HG02840 (cell line): ENCODE data around the gene PSMD12.
"Not testable (repeated sequence)": the region's sequence is repeated elsewhere in the genome, so short reads cannot be mapped to it uniquely, and the experiment has no call there.

Source experiments
- ATAC-seq: cut with Tn5 transposase; IDR thresholded peaks from one replicate; pipeline ENCODE4 v1.9.1; 2021; ENCODE audit warnings: mild to moderate bottlenecking, moderate library complexity, moderate number of reproducible peaks; ENCODE audit not compliant: unreplicated experiment, low FRiP score

PSMD12 gene

DNA sequence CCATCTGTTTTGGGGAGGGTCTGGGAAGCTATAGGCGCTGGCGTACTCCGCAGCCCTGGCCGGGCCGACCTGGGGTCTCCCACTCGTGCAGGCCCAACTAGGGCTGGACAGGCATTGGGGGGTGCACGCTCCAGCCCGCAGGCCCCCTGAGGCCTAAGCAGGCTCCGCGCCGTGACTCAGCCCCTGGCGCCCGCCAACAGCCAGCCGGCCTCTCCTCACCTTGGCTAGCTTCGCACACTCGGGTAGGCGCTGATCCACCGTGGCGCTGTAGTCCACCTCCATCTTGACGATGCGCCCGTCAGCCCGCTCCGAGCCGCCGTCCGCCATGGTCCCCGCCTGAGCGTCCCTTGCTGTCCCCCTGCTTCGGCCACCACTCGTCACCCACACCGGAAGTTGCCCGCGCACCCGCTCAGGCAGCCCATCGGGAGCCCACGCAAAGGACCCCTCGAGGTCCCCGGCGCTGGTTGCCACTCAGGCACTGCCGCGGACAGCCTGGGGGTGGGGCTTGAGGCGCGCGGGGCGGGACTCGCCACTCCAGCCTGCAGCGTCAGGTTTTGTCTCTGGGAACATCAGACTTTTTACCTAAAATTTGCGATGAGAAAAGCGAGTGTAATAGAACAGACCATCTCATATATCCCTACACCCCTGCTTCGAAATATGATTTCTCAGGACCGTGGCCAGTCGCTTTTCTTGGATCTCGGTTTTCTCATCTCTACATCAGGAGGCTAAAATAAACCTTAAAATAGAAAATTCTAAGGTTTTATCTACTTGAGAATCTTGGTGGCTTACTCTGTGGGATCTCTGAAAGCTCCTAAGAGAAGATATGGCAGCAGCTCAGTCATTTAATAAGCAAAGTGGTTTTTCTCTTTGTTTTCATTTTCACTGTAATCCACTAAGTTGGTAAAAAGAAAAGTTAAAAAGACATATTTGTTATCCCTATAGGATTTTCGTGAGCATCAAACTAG is at the start of gene PSMD12:
Gene PSMD12, minus strand, starts transcription at position 385 of the 965 bp plus-strand sequence. Its CDS starts 58 bp downstream, at position 327.
- ATAC-seq, result peak; percentile 78

DNA sequence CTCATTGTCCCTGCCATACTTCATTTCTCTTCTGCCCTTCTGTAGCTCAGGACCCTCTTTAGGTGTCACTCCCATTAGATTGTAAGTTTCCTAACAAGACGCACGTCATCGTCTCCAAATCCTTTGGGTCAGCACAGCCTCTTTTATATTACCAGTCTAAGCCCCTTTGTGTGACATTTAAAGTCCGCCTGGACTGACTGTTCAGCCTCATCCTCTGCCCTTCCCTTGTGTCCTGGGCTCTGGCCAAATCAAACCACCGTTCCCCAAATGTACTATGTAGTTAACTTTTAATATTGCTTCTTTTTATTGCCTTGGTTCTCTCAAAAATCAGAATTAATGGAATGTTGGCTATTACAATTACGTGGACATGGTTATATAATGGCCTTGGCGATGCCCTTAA is 48.9 kb upstream of the PSMD12 start:
- ATAC-seq, result no peak

DNA sequence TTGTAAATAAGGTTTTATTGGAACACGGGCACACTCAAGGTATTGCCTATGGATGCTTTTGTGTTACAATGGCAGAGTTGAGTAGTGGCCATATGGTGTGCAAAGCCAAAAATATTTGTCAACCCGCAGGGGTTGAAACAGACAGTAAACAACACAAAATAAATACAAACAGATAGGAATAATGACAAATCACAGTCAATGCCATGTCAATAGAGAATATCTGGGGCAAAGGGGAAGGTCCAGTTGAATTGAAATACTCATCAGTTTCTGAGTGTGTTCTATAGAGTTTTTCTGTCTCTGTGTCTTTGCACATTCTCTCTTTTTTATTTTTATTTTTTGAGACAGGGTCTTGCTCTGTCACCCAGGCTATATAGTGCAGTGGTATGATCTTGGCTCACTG is 48.2 kb upstream of the PSMD12 start:
- ATAC-seq, result no peak

DNA sequence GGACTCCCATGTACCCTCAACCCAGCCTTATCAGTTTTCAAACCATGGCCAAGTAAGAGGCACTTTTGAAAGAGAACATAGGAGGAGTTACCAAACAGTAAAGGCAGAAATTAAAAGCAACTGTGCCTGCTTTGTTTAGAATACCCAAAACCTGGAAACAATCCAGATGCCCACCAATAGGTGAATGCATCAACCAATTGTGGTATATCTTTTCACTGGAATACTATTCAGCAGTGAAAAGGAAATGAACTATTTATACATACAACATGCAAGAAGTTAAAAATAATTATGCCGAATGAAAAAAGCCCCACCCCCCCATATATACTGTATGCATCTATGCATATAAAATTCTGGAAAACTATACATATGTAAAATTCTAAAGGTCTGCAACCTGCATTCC is 47.8 kb upstream of the PSMD12 start:
- no peak for ATAC-seq

DNA sequence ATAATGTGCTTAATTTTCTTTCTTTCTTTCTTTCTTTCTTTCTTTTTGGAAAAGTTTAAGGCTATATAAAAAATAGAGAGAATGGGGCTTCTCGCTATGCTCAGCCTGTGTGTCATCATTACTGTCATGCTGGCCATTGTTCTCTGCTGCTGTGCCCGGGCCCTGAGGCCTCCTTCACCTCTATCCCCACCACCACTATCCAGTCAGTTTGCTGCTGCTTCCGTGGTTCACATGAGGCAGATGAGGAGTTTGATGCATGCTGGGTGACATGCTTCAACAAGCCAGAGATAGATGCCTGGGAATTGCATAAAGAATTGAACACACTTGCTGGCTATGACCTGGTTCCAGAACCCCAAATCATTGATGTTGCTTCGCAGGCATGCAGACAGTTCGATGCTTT is 47.0 kb upstream of the PSMD12 start:
- no peak for ATAC-seq

DNA sequence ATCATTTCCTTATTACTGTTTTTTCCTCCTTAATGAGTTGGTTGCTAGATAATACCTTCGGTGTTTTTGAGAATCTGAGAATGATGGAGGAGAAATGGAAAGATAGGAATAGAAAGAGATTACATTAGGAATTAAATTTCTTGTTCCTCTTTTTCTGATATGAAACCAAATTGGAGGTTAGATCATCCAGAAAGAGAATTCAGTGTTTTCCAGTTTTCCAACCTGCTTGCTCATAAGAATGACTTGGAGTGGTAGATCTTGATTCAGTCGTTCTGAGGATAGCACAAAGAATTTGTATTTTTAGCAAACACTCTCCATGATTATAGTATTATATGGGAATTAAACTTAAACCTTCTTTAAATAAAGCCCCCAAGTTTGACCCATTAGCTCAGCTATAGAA is 46.6 kb upstream of the PSMD12 start:
- no peak for ATAC-seq

DNA sequence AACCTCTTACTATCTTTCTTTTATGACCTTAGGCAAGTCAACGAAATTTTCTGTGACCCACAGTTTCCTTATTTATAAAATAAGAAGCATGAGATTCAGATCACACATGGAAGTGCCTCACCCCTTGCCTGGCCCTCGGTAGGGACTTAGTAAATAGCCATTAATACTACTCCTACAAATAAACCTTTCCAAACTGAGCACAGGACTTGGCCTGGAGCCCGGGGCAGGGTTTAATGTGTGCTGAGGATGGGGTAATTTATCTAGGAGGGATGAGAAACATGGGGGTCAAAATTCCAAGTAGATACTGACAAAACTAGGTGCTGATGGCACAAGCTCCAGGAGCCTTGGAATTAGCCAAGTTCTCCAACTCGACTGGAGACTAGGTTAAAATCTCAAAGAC is 45.7 kb upstream of the PSMD12 start:
- ATAC-seq, result no peak

DNA sequence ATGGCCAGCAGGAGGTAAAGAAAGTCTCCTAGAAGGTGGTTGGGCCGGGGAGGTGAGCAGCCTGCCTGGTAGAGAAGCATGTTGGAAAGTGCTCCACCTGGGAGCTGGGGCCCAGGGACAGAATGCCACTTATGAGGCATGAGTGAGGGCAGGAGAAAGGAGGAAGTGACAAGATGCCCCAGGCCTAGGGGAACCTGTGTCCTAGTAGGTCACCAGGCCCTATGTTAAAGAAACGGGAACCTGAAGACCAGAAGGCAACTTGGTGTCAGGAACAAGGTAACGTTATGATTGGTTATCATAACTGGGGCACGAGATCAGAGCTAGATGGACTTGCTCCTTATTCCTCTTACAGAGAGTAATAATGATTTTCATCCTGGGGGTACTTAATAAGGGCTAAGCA is 45.0 kb upstream of the PSMD12 start:
- no peak for ATAC-seq

DNA sequence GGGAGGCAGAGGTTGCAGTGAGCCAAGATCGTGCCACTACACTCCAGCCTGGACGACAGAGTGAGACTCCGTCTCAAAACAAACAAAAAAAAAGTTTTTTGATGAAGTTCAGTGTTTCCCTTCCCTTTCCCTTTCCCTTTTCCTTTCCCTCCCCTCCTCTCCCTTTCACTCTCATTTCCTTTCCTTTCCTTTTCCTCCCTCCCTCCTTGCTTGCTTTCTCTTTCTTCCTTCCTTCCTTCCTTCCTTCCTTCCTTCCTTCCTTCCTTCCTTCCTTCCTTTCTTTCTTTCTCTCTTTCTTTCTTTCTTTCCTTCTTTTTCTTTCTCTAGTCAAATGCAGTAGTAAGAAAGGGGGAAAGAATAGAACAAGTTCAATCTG is 42.1 kb upstream of the PSMD12 start:
- ATAC-seq, result not testable (repeated sequence)

DNA sequence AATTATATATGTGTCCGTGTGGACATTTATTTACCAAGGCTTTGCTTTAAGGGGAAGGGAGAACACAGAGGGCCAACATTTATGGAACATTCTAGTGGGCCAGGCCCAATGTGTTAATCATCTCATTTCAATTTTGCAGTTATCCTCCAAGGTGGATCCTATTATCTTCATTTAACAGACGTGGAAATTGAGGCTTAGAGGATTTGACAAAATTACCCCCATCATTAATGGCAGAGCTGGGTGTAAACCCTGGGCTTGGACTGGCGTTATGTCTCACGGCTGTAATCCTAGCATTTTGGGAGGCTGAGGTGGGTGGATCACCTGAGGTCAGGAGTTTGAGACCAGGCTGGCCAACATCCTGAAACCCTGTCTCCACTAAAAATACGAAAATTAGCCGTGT is 37.1 kb upstream of the PSMD12 start:
- no peak for ATAC-seq

DNA sequence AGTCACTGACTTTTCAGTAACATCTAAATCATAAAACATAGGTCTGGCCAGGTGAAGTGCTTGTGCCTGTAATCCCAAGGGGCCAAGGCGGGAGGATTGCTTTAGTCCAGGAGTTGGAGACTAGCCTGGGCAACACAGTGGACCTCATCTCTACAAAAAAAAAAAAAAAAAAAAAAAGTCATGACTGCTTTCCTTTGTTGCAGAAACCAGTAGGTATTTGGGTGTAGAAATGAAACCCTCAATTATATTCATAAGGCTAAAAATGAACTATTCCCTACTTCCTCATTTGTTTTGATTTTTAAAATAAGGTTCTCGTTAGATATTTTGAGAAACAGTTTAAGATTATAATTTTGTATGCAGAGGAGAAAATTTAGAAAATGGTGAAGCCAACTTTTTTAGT is 36.7 kb upstream of the PSMD12 start:
- no peak for ATAC-seq

DNA sequence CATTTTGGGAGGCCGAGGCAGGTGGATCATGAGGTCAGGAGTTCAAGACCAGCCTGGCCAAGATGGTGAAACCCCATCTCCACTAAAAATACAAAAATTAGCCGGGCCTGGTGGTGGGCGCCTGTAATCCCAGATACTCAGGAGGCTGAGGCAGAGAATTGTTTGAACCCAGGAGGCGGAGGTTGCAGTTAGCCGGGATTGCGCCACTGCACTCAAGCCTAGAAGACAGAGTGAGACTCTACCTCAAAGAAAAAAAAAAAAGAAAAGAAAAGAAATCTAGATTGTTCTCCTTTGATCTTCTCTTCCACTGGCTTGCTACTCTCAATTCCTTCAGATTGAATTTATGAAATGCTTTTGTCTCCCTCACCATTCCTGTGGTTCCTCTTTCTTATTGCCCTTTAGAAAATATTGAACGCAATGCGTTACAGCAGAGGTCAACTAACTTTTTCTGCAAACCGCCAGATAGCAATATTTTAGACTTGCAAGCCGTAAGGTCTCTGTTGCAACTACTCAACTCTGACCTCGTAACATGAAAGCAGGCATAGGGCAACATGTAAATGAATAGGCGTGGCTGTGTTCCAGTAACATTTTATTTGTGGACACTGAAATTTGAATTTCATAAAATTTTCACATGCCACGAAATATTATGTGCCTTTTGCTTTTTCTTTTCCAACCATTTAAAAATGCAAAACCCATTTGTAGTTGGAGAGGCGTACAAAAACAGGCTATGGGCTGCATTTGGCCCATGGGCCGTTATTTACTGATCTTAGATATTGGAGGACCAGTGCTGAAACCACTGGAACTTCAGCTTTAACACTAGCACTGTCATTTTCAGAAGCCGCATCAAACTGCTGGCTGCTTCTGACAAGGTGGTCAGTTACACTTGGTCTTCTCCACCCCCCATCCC is 35.5 kb upstream of the PSMD12 start:
- ATAC-seq, result no peak

DNA sequence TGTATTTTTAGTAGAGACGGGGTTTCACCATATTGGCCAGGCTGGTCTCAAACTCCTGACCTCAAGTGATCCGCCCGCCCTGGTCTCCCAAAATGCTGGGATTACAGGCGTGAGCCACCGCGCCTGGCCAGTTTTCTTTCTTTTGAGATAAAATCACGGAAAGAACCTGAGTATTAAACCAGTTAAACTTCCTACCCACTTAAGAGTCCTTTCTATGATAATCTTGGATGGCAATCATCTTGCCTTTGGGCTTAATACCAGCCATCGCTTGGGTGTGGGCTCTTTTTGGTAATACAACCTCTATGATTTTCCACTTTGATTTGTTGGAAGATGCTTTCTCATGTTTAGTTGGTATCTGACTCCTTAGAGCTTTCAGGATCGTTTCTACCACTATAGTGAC is 34.7 kb upstream of the PSMD12 start:
- no peak for ATAC-seq

DNA sequence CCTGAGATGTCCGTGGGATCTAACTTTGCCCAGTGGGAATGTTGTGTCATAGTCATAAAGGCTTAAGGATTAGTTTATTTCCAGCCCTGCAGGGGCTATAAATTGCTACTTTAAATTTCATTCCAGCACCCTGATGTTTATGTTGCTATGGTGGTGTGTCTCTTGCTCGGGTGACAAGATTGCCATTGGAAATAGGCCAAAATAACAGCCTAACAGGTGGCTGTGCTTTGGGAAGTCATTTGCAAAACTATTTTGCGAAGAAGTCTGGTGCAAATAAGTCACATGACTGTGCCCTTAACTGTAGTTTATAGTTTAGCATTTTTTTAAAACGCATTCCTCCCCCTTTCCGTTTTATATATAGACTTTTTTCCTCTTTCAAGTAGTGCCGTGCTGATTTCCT is 33.8 kb upstream of the PSMD12 start:
- no peak for ATAC-seq

DNA sequence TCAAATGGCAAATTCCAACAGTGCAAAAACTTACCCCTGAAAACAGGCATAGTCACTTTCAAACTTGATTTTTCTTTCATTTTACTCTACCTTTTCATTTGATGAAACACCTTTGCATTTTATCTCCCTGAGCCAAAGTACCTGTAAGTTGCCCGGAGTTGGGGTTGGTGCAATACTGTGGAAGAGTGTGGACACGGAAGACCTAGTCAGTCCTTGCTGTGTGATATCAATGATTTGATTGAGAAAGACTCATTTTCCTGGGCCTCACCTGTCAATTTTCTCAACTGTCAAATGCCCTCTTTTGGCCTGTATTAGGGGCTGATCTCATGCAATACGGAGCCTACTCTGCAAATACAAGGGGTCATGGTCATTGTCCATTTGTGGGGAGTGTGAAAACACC is 33.3 kb upstream of the PSMD12 start:
- ATAC-seq, result no peak

DNA sequence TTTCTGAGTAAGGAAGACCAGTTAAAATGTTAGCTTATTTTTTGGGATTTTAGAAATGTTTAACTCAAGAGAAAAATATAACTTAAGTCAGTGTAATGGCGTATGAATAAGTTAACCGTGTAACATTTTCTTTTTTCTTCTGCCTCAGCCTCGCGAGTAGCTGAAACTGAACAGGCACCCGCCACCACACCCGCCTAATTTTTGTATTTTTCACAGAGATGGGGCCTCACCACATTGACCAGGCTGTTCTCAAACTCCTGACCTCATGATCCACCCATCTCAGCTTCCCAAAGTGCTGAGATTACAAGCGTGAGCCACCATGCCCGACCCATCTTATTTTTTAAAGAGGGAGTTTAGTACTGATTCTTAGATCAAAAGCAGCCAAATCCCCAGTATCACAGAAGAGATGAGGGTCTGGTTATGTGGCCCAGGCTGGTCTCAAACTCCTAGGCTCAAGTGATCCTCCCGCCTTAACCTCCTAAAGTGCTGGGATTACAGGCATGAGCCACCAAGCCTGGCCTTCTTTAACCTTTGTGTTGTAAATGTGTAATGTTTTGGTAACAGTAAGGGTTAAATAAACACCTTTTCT is 27.5 kb upstream of the PSMD12 start:
- no peak for ATAC-seq

DNA sequence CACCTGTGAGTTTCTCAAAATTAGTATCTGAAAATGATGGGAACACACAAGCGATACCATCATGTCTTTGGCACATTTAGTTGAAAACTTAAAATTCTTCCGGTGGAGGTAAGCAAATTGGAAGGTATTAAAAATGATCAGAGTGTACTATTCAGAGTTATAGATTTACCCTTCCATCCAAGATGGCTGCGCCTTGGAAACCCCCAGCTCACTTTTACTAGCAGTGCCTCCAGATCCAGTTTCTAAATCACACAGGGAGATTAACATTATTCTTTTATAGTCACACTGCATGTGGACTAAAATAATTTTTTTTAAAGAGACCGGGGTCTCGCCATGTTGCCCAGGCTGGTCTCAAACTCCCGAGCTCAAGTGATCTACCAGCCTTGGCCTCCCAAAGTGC is 25.7 kb upstream of the PSMD12 start:
- ATAC-seq, result no peak

DNA sequence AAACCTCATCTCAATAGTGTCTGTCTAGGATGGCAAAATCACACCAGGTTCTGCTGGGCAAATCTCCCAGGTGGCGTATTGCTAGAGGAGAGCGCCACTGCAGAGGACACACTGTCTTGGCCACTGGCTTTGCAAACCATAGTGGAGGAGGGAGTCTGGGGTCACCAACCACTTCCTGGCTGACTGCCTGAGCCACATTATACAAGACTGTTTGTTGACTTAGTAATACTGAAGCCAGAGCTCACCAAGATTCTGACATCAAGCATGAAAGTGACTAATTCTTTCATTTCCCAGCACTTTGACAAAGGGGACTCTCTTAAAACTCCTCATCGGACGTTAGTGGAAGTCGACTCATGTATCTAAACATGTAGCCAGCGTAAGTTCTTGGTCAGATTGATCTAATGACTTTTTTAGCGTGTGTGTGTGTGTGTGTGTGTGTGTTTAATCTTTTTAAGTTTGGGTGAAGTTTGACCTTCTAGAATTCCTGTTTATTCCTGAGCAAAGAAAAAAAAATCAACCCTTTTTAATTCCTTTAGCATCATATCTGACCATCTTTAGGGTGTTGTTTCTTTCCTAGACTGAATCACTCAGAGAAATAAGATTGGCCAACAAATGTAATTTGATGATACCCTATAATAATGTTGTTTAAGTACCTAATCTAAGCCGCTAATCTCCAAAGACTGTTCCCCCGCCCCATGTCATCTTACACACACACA is 24.4 kb upstream of the PSMD12 start:
- peak; percentile 80 for ATAC-seq

DNA sequence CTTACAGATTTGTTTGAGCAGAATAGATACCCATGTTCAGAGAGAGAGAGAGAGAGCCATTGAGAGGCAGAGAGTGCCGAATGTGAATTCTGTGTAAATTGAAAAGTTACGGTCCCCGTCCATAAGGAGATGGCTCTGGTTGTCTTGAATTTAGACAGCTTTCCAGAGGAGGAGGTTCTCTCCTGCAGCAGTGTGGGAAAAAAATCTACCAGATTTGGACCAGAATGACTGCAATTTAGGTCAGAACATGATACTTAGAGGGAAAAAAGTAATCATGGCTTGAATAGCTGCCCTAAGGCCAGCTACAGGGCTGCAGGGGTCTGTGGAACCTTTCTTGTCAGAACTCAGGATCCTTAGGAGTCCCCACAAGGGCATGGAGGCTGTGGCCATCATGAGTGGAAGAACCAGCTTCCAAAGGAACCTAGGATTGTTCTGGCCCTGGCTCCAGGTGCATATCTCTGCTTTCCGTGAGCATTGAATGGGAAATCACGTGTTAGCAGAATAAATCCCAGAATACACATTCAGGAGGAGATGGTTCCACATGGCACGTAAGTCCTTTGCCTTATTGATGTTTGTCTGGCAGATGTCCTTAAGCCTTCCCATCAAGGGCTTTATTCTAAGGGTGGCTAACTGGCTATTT is 23.7 kb upstream of the PSMD12 start:
- ATAC-seq, result peak; percentile 14

DNA sequence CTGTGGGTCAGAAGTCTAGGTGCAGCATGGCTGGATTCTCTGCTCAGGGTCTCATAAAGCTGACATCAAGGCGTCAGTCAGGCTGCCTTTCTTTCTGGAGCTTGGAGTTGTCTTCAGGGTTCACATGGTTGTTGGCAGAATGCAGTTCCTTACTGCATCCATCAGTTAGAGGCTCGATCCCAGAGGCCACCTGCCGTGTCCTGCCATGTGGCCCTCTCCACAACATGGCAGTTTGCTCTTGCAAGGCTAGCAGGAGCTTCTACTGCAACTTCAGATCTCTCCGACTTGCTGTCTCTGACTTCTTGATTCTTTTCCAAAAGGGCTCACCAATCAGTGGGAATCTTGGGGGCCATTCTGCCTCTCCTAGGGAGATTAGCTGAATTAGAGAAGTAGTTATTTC is 22.6 kb upstream of the PSMD12 start:
- no peak for ATAC-seq
